Tibial nerve (tissue), 4 donors: ENCODE measurements around the gene KRTAP10-1.

ENCODE experiments used
- EP300 ChIP-seq, 2 donors: sonication (generic); formaldehyde crosslinking; IDR thresholded peaks; one replicate each; pipeline ENCODE4 v1.6.1; 2017; ENCODE audit warnings: antibody characterized with exemption in 2 of 2, mild to moderate bottlenecking in 1 of 2
- TF ChIP-seq, protein P1 (sequence below), 5 experiments: fragments of 200-600 bp in 3 of 5; fragments of 450-650 bp in 2 of 5; sonication (generic) in 3 of 5; IDR thresholded peaks; one replicate each; pipeline ENCODE4 v1.5.1; 2016 to 2019; ENCODE audit warnings: antibody characterized with exemption in 5 of 5, mild to moderate bottlenecking in 3 of 5, moderate library complexity in 2 of 5

GRCh38 chr21:44539046-44539445 is 949 bp downstream of the KRTAP10-1 start:
- TF ChIP-seq, protein P1, sequence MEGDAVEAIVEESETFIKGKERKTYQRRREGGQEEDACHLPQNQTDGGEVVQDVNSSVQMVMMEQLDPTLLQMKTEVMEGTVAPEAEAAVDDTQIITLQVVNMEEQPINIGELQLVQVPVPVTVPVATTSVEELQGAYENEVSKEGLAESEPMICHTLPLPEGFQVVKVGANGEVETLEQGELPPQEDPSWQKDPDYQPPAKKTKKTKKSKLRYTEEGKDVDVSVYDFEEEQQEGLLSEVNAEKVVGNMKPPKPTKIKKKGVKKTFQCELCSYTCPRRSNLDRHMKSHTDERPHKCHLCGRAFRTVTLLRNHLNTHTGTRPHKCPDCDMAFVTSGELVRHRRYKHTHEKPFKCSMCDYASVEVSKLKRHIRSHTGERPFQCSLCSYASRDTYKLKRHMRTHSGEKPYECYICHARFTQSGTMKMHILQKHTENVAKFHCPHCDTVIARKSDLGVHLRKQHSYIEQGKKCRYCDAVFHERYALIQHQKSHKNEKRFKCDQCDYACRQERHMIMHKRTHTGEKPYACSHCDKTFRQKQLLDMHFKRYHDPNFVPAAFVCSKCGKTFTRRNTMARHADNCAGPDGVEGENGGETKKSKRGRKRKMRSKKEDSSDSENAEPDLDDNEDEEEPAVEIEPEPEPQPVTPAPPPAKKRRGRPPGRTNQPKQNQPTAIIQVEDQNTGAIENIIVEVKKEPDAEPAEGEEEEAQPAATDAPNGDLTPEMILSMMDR (IDR thresholded peaks at IDR 0.05) = no peak
- no peak for TF ChIP-seq EP300 (IDR thresholded peaks at IDR 0.05)
